A673 (cell line): ENCODE results near the gene TBL2.

Experiments used
- EZH2 ChIP-seq: fragments of 200-600 bp; sonication (generic); IDR thresholded peaks from 2 replicates; pipeline ENCODE4 v1.6.1; 2017; ENCODE audit warnings: borderline replicate concordance, low read depth, mild to moderate bottlenecking, mixed read lengths, antibody characterized with exemption, low read length; ENCODE audit not compliant: poor library complexity, severe bottlenecking
- TF ChIP-seq, protein P1 (sequence below): fragments of 300-800, 200-600 bp; sonication (generic); conservative IDR thresholded peaks from 2 replicates; pipeline ENCODE4 v1.5.1; 2017; ENCODE audit warnings: low read depth, mild to moderate bottlenecking, antibody characterized with exemption, low read length, moderate library complexity, mixed read lengths

DNA sequence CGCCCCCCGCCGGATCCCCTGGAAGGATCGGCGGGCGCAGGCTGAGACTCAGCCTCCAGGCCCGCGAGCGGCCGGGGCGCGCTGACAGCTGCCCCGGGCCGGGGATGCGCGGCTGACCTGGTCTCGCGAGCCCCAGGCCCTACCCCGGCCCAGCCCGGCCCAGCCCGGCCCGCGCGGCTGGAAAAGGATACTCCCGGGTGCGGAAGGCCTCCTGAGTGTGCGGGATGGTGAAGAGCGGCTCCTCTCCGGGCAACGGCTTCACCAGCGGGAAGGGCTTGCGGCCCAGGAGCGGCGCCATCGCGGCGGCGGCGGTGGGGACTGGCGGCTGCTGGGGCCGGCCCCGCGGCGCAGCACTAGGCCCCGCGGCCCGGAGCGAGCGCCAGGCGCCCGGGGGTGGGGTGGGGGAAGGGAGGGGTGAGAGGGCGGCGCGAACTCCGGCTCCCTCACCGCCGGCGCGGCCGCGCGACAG lies 56.7 kb downstream of the TBL2 start:
- TF ChIP-seq, protein P1, sequence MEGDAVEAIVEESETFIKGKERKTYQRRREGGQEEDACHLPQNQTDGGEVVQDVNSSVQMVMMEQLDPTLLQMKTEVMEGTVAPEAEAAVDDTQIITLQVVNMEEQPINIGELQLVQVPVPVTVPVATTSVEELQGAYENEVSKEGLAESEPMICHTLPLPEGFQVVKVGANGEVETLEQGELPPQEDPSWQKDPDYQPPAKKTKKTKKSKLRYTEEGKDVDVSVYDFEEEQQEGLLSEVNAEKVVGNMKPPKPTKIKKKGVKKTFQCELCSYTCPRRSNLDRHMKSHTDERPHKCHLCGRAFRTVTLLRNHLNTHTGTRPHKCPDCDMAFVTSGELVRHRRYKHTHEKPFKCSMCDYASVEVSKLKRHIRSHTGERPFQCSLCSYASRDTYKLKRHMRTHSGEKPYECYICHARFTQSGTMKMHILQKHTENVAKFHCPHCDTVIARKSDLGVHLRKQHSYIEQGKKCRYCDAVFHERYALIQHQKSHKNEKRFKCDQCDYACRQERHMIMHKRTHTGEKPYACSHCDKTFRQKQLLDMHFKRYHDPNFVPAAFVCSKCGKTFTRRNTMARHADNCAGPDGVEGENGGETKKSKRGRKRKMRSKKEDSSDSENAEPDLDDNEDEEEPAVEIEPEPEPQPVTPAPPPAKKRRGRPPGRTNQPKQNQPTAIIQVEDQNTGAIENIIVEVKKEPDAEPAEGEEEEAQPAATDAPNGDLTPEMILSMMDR = no peak
- TF ChIP-seq EZH2 = no peak
